ENCODE measurements around the gene KMT2A.

- TF ChIP-seq CTCF (conservative IDR thresholded peaks at IDR 0.05; ENCODE audit: low read depth, low read length), result no peak
- TF ChIP-seq EZH2 (IDR thresholded peaks at IDR 0.05; ENCODE audit: borderline replicate concordance, low read depth, low read length, poor library complexity, severe bottlenecking), result no peak
These were observed 431 bp downstream of the KMT2A start for GRCh38 chr11:118436639-118437207.

Measured in A673 (cell line).